Nephron (organoid): ENCODE results near the gene RMRP.

ENCODE experiments used
- H3K27ac Mint-ChIP-seq, 3 experiments: 2 replicates each; pipeline ENCODE4 v1.8.0; 2020; ENCODE audit warnings: mixed read lengths in 3 of 3, mild to moderate bottlenecking in 2 of 3, moderate library complexity in 1 of 3
- H3K27me3 Mint-ChIP-seq: 2 replicates; pipeline ENCODE4 v1.8.0; 2021; ENCODE audit warnings: low read depth, mild to moderate bottlenecking, moderate library complexity, mixed read lengths
- H3K36me3 Mint-ChIP-seq: 2 replicates; pipeline ENCODE4 v1.8.0; 2020; ENCODE audit warnings: low read depth, mixed read lengths
- H3K4me1 Mint-ChIP-seq: 2 replicates; pipeline ENCODE4 v1.8.0; 2020; ENCODE audit warnings: mixed read lengths
- H3K4me3 Mint-ChIP-seq, 3 experiments: 2 replicates each; pipeline ENCODE4 v1.8.0; 2020; ENCODE audit warnings: mild to moderate bottlenecking in 3 of 3, mixed read lengths in 3 of 3, moderate library complexity in 2 of 3
- H3K9me3 Mint-ChIP-seq: 2 replicates; pipeline ENCODE4 v1.8.0; 2020; ENCODE audit warnings: mixed read lengths
- CTCF ChIP-seq, 3 experiments: fragments of 200-600 bp; sonication (generic); IDR thresholded peaks; one replicate each; pipeline ENCODE4 v1.5.0; 2021; ENCODE audit warnings: antibody characterized with exemption in 3 of 3; ENCODE audit not compliant: unreplicated experiment in 3 of 3

The RMRP gene

GRCh38 chr9:35635730-35636129 lies 22.1 kb downstream of the RMRP start:
- H3K9me3 Mint-ChIP-seq: no peaks in the 10 kb centered on the region
- H3K4me3 Mint-ChIP-seq: no peak overlapping the region
- no peaks in the 10 kb centered on the region for H3K27me3 Mint-ChIP-seq
- H3K4me1 Mint-ChIP-seq: peaks cover 10% of the 10 kb centered on the region
- no peak for TF ChIP-seq CTCF (IDR thresholded peaks at IDR 0.05; ENCODE audit: unreplicated experiment in 3 of 3)
- H3K27ac Mint-ChIP-seq: peak overlapping the region in 2 of 3 experiments; percentile 11 to 60
- H3K36me3 Mint-ChIP-seq: peaks cover 6% of the 10 kb centered on the region

- Mint-ChIP-seq H3K27me3 (no peaks in the 10 kb centered on the region), H3K27ac (no peak overlapping the region), H3K9me3 (no peaks in the 10 kb centered on the region), H3K4me1 (no peaks in the 10 kb centered on the region), H3K36me3 (no peaks in the 10 kb centered on the region), H3K4me3 (no peak overlapping the region)
- TF ChIP-seq CTCF (IDR thresholded peaks at IDR 0.05; ENCODE audit: unreplicated experiment in 3 of 3): no peak
These were observed 28.2 kb downstream of the RMRP start for GRCh38 chr9:35629597-35629996.

GRCh38 chr9:35628389-35628991 lies 29.3 kb downstream of the RMRP start:
- H3K4me1 Mint-ChIP-seq: no peaks in the 10 kb centered on the region
- no peak overlapping the region for H3K4me3 Mint-ChIP-seq
- no peak for TF ChIP-seq CTCF (IDR thresholded peaks at IDR 0.05; ENCODE audit: unreplicated experiment in 3 of 3)
- H3K36me3 Mint-ChIP-seq: no peaks in the 10 kb centered on the region
- H3K9me3 Mint-ChIP-seq: no peaks in the 10 kb centered on the region
- H3K27ac Mint-ChIP-seq: no peak overlapping the region
- no peaks in the 10 kb centered on the region for H3K27me3 Mint-ChIP-seq

GRCh38 chr9:35627575-35627974 lies 30.2 kb downstream of the RMRP start:
- Mint-ChIP-seq H3K27me3 (no peaks in the 10 kb centered on the region), H3K9me3 (no peaks in the 10 kb centered on the region), H3K4me1 (no peaks in the 10 kb centered on the region), H3K27ac (no peak overlapping the region), H3K4me3 (no peak overlapping the region), H3K36me3 (no peaks in the 10 kb centered on the region)
- TF ChIP-seq CTCF (IDR thresholded peaks at IDR 0.05; ENCODE audit: unreplicated experiment in 3 of 3): no peak

GRCh38 chr9:35619800-35620158 lies 38.0 kb downstream of the RMRP start:
- H3K36me3 Mint-ChIP-seq: no peaks in the 10 kb centered on the region
- TF ChIP-seq CTCF (IDR thresholded peaks at IDR 0.05; ENCODE audit: unreplicated experiment in 3 of 3): no peak
- peak overlapping the region in 1 of 3 experiments; percentile 71 for H3K27ac Mint-ChIP-seq
- H3K4me1 Mint-ChIP-seq: peaks cover 10% of the 10 kb centered on the region
- H3K27me3 Mint-ChIP-seq: peaks cover 39% of the 10 kb centered on the region
- no peaks in the 10 kb centered on the region for H3K9me3 Mint-ChIP-seq
- no peak overlapping the region for H3K4me3 Mint-ChIP-seq
